Ovary (tissue), 3 donors: ENCODE results near the gene CD101.

Experiments used
- CTCF ChIP-seq, 3 donors: fragments of 450-650 bp in 2 of 3; fragments of 200-600 bp in 1 of 3; IDR thresholded peaks; one replicate each; pipeline versions ENCODE4 v1.5.1 to v1.8.0; 2016 to 2022; ENCODE audit warnings: antibody characterized with exemption in 3 of 3, mild to moderate bottlenecking in 1 of 3
- POLR2A ChIP-seq: fragments of 450-650 bp; IDR thresholded peaks from one replicate; pipeline ENCODE4 v1.6.1; 2017; ENCODE audit warnings: antibody characterized with exemption, mild to moderate bottlenecking, moderate library complexity
- donor health status: DM: no; HTN: no; CAD: no.

DNA sequence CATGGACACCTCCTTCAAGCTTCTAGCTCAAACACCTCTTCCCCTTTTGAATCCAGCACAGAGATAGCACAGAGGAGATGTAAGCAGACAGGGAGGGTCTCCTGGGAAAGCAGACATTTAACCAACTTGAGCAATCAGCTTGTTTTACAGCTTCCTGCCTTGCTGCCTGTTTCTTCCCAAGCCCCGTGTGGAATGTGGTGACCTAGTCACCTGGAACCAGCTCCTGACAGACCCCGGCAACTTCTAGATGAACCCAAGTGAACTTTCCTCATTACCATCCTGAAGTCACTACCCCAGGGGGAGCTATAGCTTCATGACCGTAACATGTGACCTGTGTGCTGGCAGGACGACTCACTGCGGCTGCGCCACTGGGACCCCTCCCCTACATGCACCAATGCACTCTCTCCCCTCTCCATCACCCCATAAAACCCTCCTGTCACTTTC is 34.5 kb downstream of the CD101 start:
- TF ChIP-seq POLR2A (no peak), CTCF (IDR thresholded peaks at IDR 0.05) (no peak)
